GM18526 (cell line): ENCODE measurements around the gene XPNPEP2.

Source experiments
- POLR2A ChIP-seq: IDR thresholded peaks from 3 replicates; pipeline ENCODE4 v1.6.1; 2011; ENCODE audit not compliant: insufficient read length; ENCODE audit errors: extremely low read depth

The XPNPEP2 gene

GRCh38 chrX:129705988-129706387 lies 32.8 kb upstream of the XPNPEP2 start:
- TF ChIP-seq POLR2A = no peak

GRCh38 chrX:129706400-129707072 lies 32.2 kb upstream of the XPNPEP2 start:
- TF ChIP-seq POLR2A = no peak

- TF ChIP-seq POLR2A = no peak
These were observed 24.2 kb upstream of the XPNPEP2 start for GRCh38 chrX:129714581-129714980.

- no peak for TF ChIP-seq POLR2A
These were observed 22.3 kb upstream of the XPNPEP2 start for GRCh38 chrX:129716507-129716906.

- TF ChIP-seq POLR2A = no peak
These were observed 20.9 kb upstream of the XPNPEP2 start for GRCh38 chrX:129717892-129718291.

- TF ChIP-seq POLR2A = no peak
These were observed 20.1 kb upstream of the XPNPEP2 start for GRCh38 chrX:129718676-129719075.

- TF ChIP-seq POLR2A = no peak
These were observed 19.5 kb upstream of the XPNPEP2 start for GRCh38 chrX:129719268-129719667.

GRCh38 chrX:129719931-129720530 lies 18.7 kb upstream of the XPNPEP2 start:
- TF ChIP-seq POLR2A = no peak

GRCh38 chrX:129720741-129721140 lies 18.0 kb upstream of the XPNPEP2 start:
- no peak for TF ChIP-seq POLR2A

- no peak for TF ChIP-seq POLR2A
These were observed 17.4 kb upstream of the XPNPEP2 start for GRCh38 chrX:129721414-129721813.

GRCh38 chrX:129721870-129722269 lies 16.9 kb upstream of the XPNPEP2 start:
- no peak for TF ChIP-seq POLR2A

GRCh38 chrX:129723511-129723910 lies 15.3 kb upstream of the XPNPEP2 start:
- no peak for TF ChIP-seq POLR2A

GRCh38 chrX:129724754-129725153 lies 14.0 kb upstream of the XPNPEP2 start:
- TF ChIP-seq POLR2A = no peak

GRCh38 chrX:129726307-129727111 lies 12.3 kb upstream of the XPNPEP2 start:
- TF ChIP-seq POLR2A = no peak

- no peak for TF ChIP-seq POLR2A
These were observed 10.7 kb upstream of the XPNPEP2 start for GRCh38 chrX:129728061-129728460.

- no peak for TF ChIP-seq POLR2A
These were observed 7.6 kb upstream of the XPNPEP2 start for GRCh38 chrX:129731228-129731627.
